ENCODE results near the gene NTNG2.

The NTNG2 gene

DNA sequence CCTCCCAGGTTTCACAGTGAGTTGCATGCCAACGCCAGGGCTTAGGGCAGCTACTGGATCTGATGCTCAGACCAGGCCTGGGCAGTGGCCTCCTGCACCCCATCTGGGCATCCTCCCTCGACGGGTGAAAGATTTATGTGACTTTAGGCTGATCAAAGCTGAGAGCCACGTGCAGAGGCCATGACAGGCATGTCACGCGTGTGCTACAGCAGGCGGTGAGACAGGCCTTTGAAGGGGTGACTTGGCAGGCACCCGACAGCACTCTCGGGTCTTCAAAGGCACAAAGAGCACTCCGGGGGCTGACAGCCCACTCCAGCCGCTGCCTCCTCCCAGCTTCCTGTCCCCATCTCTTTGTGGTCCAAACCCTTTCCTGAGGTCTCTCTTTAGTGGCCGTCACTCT lies 66.2 kb downstream of the NTNG2 start:
- TF ChIP-seq EZH2phosphoT487 (IDR thresholded peaks at IDR 0.05; ENCODE audit: low read length) (no peak), EZH2 (optimal IDR thresholded peaks at IDR 0.05; ENCODE audit: low read depth, low read length) (no peak)
- TF ChIP-seq, protein P1, sequence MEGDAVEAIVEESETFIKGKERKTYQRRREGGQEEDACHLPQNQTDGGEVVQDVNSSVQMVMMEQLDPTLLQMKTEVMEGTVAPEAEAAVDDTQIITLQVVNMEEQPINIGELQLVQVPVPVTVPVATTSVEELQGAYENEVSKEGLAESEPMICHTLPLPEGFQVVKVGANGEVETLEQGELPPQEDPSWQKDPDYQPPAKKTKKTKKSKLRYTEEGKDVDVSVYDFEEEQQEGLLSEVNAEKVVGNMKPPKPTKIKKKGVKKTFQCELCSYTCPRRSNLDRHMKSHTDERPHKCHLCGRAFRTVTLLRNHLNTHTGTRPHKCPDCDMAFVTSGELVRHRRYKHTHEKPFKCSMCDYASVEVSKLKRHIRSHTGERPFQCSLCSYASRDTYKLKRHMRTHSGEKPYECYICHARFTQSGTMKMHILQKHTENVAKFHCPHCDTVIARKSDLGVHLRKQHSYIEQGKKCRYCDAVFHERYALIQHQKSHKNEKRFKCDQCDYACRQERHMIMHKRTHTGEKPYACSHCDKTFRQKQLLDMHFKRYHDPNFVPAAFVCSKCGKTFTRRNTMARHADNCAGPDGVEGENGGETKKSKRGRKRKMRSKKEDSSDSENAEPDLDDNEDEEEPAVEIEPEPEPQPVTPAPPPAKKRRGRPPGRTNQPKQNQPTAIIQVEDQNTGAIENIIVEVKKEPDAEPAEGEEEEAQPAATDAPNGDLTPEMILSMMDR (IDR thresholded peaks at IDR 0.05; ENCODE audit: low read length), result no peak
- peaks cover 97% of the 10 kb centered on the region for H3K27me3 ChIP-seq (replicated peaks; ENCODE audit: insufficient read depth, low read length)
- H3K4me2 ChIP-seq (ENCODE audit: low read depth, low read length), result no peak overlapping the region
- H3K79me2 ChIP-seq (ENCODE audit: low read length), result no peaks in the 10 kb centered on the region
- H3K9me2 ChIP-seq (replicated peaks; ENCODE audit: insufficient read depth, low read length), result no peaks in the 10 kb centered on the region
- H3K4me1 ChIP-seq (ENCODE audit: low read length), result no peaks in the 10 kb centered on the region
- H2AFZ ChIP-seq (ENCODE audit: low read length), result no peak overlapping the region
- no peaks in the 10 kb centered on the region for H4K20me1 ChIP-seq (ENCODE audit: insufficient read depth, low read length)
- no peaks in the 10 kb centered on the region for H3K36me3 ChIP-seq (replicated peaks; ENCODE audit: insufficient read depth, low read length)
- no peaks in the 10 kb centered on the region for H3K9me3 ChIP-seq (replicated peaks; ENCODE audit: insufficient read depth, low read length)
- no peak overlapping the region for H3K4me3 ChIP-seq (ENCODE audit: low read length)
- H3K9ac ChIP-seq (ENCODE audit: low read length), result no peak overlapping the region
- no peak overlapping the region for H3K27ac ChIP-seq (ENCODE audit: low read length)
- no peak for DNase-seq
- H3F3A ChIP-seq (ENCODE audit: insufficient read depth, low read length), result no peaks in the 10 kb centered on the region

DNA sequence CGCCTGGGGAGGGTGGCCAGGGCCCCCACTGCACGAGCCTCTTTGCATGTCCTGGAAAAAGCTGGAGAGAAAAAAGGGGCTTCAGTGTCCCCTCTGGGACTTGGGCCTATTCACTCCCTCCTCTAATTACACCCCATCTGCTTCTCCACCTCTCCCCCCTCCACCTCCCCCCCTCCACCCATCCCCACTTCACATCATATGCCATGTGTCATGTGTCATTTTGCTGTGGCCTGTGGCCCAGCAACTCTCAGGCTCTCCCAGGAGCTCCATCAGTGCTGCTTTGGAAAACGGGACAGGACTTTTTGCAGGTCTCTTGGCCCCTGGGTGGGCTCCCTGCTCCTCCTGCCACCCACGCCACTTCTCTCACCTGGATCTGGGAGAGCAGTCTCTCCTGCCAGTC lies 68.7 kb downstream of the NTNG2 start:
- H3K4me2 ChIP-seq (ENCODE audit: low read depth, low read length), result no peak overlapping the region
- H3K4me3 ChIP-seq (ENCODE audit: low read length), result no peak overlapping the region
- no peaks in the 10 kb centered on the region for H3K79me2 ChIP-seq (ENCODE audit: low read length)
- H3K4me1 ChIP-seq (ENCODE audit: low read length), result no peaks in the 10 kb centered on the region
- no peaks in the 10 kb centered on the region for H3K9me3 ChIP-seq (replicated peaks; ENCODE audit: insufficient read depth, low read length)
- no peaks in the 10 kb centered on the region for H3F3A ChIP-seq (ENCODE audit: insufficient read depth, low read length)
- H2AFZ ChIP-seq (ENCODE audit: low read length), result no peak overlapping the region
- DNase-seq, result no peak
- H3K27me3 ChIP-seq (replicated peaks; ENCODE audit: insufficient read depth, low read length), result peaks cover 98% of the 10 kb centered on the region
- H4K20me1 ChIP-seq (ENCODE audit: insufficient read depth, low read length), result no peaks in the 10 kb centered on the region
- H3K9ac ChIP-seq (ENCODE audit: low read length), result no peak overlapping the region
- H3K27ac ChIP-seq (ENCODE audit: low read length), result no peak overlapping the region
- no peaks in the 10 kb centered on the region for H3K9me2 ChIP-seq (replicated peaks; ENCODE audit: insufficient read depth, low read length)
- TF ChIP-seq EZH2phosphoT487 (IDR thresholded peaks at IDR 0.05; ENCODE audit: low read length) (no peak), EZH2 (optimal IDR thresholded peaks at IDR 0.05; ENCODE audit: low read depth, low read length) (no peak)
- TF ChIP-seq, protein P1 (IDR thresholded peaks at IDR 0.05; ENCODE audit: low read length), result no peak
- no peaks in the 10 kb centered on the region for H3K36me3 ChIP-seq (replicated peaks; ENCODE audit: insufficient read depth, low read length)

DNA sequence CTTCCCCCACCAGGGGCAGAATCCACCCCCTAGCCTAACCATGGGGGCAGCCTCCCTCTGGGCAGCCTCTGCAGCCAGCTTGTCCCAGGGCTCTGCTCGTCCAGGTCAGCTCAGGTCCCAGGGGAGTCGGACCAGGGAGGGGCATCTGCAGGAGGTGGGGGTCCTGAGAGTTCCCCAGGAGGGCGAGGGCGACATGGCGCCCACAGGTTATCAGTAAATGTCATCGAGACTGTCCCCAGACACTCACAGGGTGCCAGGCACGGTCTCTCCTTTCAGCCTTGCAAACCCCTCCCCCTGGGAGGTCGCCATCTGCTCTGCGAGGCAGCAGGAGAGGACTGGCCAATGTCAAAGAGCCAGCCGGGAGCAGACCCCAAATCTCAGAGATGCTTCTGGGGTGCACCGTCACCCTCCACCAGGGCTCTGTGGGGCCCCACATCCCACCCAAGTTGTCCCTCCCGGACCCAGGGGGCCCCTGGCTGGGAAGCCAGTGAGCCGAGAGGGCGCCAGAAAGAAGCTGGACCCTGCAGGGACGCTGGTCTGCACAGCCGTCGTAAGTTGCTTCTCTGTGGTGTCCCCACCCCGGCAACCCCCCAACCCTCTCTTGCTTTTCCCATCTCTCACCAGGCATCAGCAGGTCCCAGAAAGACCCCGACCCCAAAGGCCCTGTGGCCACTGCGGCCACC lies 69.3 kb downstream of the NTNG2 start:
- H3K4me1 ChIP-seq (ENCODE audit: low read length), result no peaks in the 10 kb centered on the region
- H3K27me3 ChIP-seq (replicated peaks; ENCODE audit: insufficient read depth, low read length), result peaks cover 98% of the 10 kb centered on the region

More for the DNA sequence above, 69.3 kb downstream of the NTNG2 start:
- DNase-seq, result no peak
- Histone ChIP-seq H3K4me3 (ENCODE audit: low read length) (no peak overlapping the region), H2AFZ (ENCODE audit: low read length) (no peak overlapping the region), H3K27ac (ENCODE audit: low read length) (no peak overlapping the region), H3F3A (ENCODE audit: insufficient read depth, low read length) (no peaks in the 10 kb centered on the region), H3K9me2 (replicated peaks; ENCODE audit: insufficient read depth, low read length) (no peaks in the 10 kb centered on the region), H3K9ac (ENCODE audit: low read length) (no peak overlapping the region), H4K20me1 (ENCODE audit: insufficient read depth, low read length) (no peaks in the 10 kb centered on the region), H3K4me2 (ENCODE audit: low read depth, low read length) (no peak overlapping the region), H3K36me3 (replicated peaks; ENCODE audit: insufficient read depth, low read length) (no peaks in the 10 kb centered on the region), H3K9me3 (replicated peaks; ENCODE audit: insufficient read depth, low read length) (no peaks in the 10 kb centered on the region), H3K79me2 (ENCODE audit: low read length) (no peaks in the 10 kb centered on the region)
- TF ChIP-seq, protein P1 (IDR thresholded peaks at IDR 0.05; ENCODE audit: low read length), result no peak
- TF ChIP-seq EZH2phosphoT487 (IDR thresholded peaks at IDR 0.05; ENCODE audit: low read length) (no peak), EZH2 (optimal IDR thresholded peaks at IDR 0.05; ENCODE audit: low read depth, low read length) (no peak)
